ENCODE data around the gene AFF3. TPM values are rescaled to one million over a fixed set of nuclear protein-coding genes. Genes with fewer than 3 reads are reported as not detected.

The AFF3 gene
- total and polyA plus RNA-seq, 12 donors, result 1.1 to 7.5 (median 3.9) TPM

- intact Hi-C loops (cut with DNase I), result no loop called here
- Histone ChIP-seq H3K27me3 (no peaks in the 10 kb centered on the region), H3K4me3 (no peak overlapping the region), H3K9me3 (replicated peaks in 1 of 3) (no peaks in the 10 kb centered on the region), H3K27ac (no peak overlapping the region), H3K36me3 (replicated peaks in 1 of 2) (no peaks in the 10 kb centered on the region), H3K4me1 (replicated peaks in 1 of 2) (no peaks in the 10 kb centered on the region)
- DNase-seq, result no peak
- 66 to 71% (median 67%) methylated on average over 2 of the region's 2 CpGs for WGBS, 4 donors
- no peak for TF ChIP-seq POLR2A (IDR thresholded peaks at IDR 0.05)
- no peak for TF ChIP-seq CTCF (IDR thresholded peaks at IDR 0.05)
Measured at GRCh38 chr2:99980176-99980575, 162.2 kb downstream of the AFF3 start.

- intact Hi-C loops (cut with DNase I), result no loop called here
- WGBS, 4 donors, result 81 to 87% (median 85%) methylated on average over 1 of the region's 1 CpG
- no peaks in the 10 kb centered on the region for H3K4me1 ChIP-seq (replicated peaks in 1 of 2)
- H3K9me3 ChIP-seq (replicated peaks in 1 of 3), result no peaks in the 10 kb centered on the region
- no peak overlapping the region for H3K27ac ChIP-seq
- H3K36me3 ChIP-seq (replicated peaks in 1 of 2), result no peaks in the 10 kb centered on the region
- no peak overlapping the region for H3K4me3 ChIP-seq
- H3K27me3 ChIP-seq, result no peaks in the 10 kb centered on the region
- DNase-seq, result no peak
- TF ChIP-seq POLR2A (IDR thresholded peaks at IDR 0.05) (no peak), CTCF (IDR thresholded peaks at IDR 0.05) (no peak)
Measured at GRCh38 chr2:99977966-99978365, 164.4 kb downstream of the AFF3 start.

- no peak for TF ChIP-seq POLR2A (IDR thresholded peaks at IDR 0.05)
- TF ChIP-seq CTCF (IDR thresholded peaks at IDR 0.05), result no peak
- intact Hi-C loops (cut with DNase I), result no loop called here
- Histone ChIP-seq H3K36me3 (replicated peaks in 1 of 2) (no peaks in the 10 kb centered on the region), H3K4me1 (replicated peaks in 1 of 2) (no peaks in the 10 kb centered on the region), H3K9me3 (replicated peaks in 1 of 3) (no peaks in the 10 kb centered on the region), H3K27me3 (no peaks in the 10 kb centered on the region), H3K27ac (no peak overlapping the region), H3K4me3 (no peak overlapping the region)
- DNase-seq, result no peak
Measured at GRCh38 chr2:99975386-99975785, 167.0 kb downstream of the AFF3 start.

GRCh38 chr2:99974682-99975375 is 167.6 kb downstream of the AFF3 start:
- intact Hi-C loops (cut with DNase I), result no loop called here
- H3K36me3 ChIP-seq (replicated peaks in 1 of 2), result no peaks in the 10 kb centered on the region
- H3K27me3 ChIP-seq, result no peaks in the 10 kb centered on the region
- no peak overlapping the region for H3K27ac ChIP-seq
- H3K4me1 ChIP-seq (replicated peaks in 1 of 2), result no peaks in the 10 kb centered on the region
- H3K4me3 ChIP-seq, result no peak overlapping the region
- H3K9me3 ChIP-seq (replicated peaks in 1 of 3), result no peaks in the 10 kb centered on the region
- no peak for DNase-seq
- TF ChIP-seq POLR2A (IDR thresholded peaks at IDR 0.05) (no peak), CTCF (IDR thresholded peaks at IDR 0.05) (no peak)
- 56 to 68% (median 58%) methylated on average over 3 of the region's 3 CpGs for WGBS, 4 donors
